NCI-H748 treated with DMSO at 0.1 percent for 48 hours (cell line): ENCODE measurements around the gene CNNM4.
A peak's percentile ranks its signal among the peaks of the same experiment; 100 is the strongest.

Source experiments
- DNase-seq: peaks from one replicate; lab custom pipeline; 2025; lab: John Stamatoyannopoulos, UW

Gene CNNM4

GRCh38 chr2:96832408-96832753 is 71.7 kb downstream of the CNNM4 start:
- no peak for DNase-seq

GRCh38 chr2:96832754-96833507 is 72.2 kb downstream of the CNNM4 start:
- no peak for DNase-seq

DNA sequence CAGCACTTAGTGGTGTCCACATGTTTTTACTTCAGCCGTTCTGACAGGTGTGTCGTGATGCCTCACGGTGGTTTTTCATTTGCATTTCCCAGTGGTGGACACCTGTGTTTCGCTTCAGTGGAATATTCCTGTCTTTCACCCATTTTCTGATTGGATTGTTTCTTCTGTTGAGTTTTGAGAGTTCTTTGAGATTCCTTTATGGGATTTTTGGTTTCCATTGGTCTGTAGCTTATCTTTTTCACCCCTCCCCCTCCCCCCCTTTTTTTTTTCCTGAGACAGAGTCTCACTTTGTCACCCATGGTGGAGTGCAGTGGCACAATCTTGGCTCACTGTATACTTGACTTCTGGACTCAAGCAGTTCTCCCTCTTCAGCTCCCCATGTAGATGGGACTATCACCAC is 75.1 kb downstream of the CNNM4 start:
- no peak for DNase-seq

DNA sequence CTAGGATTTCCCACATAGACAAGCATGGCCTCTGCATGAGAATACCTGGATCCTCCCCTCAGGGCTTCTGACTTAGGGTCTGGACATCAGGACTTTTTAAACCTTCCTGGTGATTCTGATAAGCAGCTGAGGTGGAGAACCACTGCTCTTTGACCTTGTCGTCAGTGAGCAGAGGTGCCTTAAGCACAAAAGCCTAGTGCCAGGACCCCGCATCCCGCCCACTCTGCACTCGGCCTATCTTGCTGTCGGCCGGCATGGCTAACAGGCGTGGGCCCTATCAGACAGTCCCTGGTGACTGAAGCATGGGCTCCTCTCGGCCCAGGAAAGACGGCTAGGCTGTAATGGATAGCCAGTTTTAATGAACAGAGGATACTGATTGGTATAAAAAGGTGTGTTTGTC is 76.9 kb downstream of the CNNM4 start:
- no peak for DNase-seq

GRCh38 chr2:96838345-96839292 is 77.9 kb downstream of the CNNM4 start:
- no peak for DNase-seq

- DNase-seq: no peak
Observed at GRCh38 chr2:96839293-96839874, 78.7 kb downstream of the CNNM4 start.

DNA sequence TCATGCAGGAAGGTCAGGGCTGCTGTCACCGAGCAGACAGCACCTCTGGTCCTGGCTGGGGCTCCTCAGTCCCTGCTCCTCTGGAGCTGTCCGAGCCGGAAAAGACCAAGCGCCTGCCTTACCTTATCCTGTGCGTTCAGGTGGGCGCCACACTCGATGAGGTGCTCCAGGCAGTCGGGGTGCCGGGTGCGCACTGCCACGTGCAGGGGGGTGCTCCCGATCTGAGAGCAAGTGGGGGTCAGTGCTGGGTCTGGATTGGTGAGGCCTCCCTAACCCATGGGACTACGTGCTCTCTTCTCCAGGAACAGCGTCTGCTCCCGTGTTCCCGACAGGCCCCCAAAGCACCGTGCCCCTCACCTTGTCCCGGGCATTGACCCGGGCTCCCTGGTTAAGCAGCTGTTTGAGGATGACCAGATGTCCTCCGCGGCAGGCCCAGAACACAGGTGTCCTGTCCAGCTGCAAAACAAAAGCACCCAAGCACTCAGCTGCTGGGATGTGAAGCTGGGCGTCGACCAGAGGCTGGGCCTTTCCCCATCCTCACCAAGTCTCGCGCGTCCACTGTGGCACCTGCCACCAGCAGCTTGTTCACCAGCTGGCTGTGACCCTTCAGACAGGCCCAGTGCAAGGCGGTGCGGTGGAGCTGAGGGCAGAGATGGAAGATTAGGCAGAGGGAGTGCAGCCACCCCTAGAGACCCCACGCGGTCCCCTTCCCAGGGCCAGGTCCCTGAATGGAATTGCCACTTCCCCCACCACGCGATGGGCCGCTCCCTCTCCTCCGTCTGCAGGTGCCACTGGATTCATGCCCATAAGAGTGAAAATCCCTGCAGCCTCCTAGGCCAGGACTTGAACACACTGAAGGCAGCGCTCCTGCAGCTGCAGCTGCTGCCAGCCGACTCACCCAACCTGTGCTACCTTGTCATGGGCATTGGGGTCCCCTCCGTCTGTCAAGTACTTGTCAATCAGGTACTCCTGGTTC is 79.5 kb downstream of the CNNM4 start:
- DNase-seq: no peak

DNA sequence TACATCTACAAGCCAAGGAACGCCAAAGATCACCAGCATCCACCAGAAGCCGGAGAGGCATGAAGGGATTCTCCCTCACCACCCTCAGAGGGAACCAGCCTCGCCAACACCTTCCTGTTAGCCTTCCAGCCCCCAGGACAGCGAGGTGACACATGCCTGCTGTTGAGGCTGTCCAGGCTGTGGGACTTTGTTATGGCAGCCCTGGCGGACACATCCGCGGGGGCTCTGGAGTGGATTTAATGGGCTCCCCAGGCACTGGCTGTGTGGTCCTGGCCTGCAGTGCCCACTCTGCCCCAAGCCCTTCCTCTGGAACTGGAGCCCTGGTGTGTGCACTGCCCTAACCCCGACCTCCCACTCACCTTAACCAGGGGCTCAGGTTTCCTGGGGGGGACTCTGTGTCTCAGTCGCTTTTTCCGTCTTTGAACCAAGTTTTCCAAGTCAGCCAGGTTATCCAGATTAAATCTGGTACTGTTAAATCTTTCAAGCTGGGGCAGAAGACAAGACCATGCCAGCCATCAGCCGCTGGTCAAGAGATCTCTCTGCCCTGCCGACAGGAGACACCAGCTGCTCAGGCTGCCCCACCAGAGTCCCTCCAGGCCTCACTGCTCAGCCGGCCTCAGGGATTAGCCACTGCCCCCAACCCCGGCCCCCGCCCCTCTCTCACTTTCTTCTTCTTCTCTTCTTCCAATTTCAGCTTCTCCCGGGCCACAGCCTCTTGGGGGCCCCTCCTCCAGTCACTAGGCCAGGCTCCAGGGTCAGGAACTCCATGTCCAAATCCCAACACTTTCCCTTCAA is 81.2 kb downstream of the CNNM4 start:
- no peak for DNase-seq

- DNase-seq: no peak
Observed at GRCh38 chr2:96842600-96842999, 81.9 kb downstream of the CNNM4 start.

DNA sequence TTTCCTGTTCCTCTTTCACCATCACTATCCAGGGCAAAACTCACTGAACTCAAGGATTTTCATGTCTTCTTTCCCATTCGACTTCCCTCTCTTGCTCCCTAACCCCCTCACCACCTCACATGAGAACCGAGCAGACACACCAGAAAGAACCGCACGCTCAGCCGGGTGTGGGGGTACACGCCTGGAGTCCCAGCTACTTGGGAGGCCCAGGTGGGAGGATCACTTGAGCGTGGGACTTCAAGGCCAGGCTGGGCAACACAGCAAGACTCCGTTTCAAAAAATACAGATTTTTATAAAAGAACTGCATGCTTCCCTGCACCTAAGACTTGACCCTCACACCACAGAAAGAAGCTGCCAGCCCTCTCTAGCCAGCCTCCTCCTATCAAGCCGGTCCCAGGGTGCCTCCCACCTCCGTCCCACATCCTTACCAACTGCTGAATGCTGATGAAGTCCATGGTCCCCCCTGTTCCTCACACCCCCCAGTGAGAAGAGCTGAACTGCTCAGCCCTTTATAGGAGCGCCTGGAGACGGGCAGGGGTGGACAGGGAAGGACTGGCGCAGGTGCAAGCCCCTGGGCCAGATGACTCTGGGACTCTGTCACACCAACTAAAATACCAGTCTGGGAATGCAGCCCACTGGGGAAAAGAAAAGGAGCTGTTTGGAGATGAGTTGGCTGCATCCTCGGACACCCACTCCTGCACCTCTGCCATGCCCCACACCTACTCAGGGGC is 83.0 kb downstream of the CNNM4 start, which contains the start of gene ANKRD23:
TSS of gene ANKRD23 (minus strand) at position 484 of the 731 bp plus-strand sequence. CDS start at position 455, 29 bp downstream.
- DNase-seq: no peak

DNA sequence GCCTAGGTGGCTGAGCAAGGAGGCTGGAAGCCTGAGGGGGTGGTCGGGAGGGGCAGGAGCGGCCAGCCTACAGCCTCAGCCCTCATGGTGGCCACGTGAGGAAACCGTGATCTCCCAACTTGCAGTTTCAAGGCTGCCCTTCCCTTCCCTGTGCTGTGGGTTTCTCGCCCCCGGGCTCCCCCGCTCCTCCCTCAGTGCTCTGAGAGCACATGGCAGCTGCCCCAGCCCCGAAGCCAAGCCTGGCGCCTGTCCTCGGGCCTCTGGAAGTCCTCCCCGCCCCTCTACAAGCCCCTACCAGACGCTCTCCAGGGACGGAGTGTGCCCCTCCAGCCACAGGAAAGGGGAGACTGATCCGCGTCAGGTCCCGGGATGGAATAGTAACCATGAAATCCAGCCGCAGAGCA is 83.7 kb downstream of the CNNM4 start:
- no peak for DNase-seq

DNA sequence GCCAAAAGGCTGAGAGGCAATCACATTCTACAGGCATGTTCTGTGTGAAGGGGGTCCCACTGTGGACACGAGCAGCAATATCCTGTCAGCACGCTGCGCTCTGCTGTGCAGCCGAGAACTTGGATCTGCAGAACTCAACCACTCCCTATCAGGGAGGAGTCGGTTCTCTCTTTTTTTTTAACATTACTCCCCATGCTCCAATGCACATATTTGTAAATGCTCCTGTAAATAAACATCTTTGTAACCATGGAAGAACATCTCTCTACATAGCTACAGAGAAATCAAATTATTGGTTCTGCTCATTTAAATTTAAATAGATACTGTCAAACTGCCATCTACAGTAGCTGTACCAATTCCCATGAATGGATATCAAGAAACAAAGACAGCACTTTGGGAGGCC is 86.1 kb downstream of the CNNM4 start:
- no peak for DNase-seq

GRCh38 chr2:96847586-96847985 is 86.9 kb downstream of the CNNM4 start:
- no peak for DNase-seq

- DNase-seq: no peak
Observed at GRCh38 chr2:96848264-96848663, 87.6 kb downstream of the CNNM4 start.

DNA sequence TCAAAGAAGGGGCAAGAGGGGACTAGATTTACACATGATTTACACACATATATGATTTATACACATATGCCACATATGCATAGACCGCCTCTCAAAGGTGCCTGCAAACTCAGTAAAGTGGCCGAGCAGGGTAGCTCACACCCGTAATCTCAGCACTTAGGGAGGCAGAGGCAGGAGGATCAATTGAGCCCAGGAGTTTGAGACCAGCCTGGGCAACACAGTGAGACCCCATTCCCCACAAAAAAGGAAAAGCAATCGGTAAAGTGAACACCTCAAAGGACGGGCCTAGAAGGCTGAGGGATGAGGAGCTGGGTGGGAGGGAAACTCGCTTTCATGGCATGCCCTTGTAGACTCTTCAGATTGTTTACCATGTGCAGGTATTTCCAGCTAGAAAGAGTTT is 92.0 kb downstream of the CNNM4 start:
- no peak for DNase-seq

DNA sequence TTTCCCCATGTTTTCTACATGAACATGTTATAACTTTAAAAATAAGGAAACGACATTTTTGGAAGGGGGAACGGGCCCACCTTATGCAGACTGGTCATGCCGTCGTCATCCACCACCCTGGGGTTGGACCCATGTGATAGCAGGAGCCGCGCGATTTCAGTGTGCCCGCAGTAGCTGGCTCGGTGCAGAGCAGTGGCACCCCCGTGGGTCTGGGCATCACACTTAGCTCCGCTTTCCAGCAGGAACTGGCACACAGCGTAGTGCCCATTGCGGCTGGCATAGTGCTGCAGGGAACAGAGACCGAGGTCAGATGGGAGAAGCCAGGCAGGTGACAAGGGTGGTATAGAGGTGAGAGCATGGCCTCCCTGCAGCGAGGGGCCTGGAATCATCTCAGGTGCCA is 92.6 kb downstream of the CNNM4 start:
- no peak for DNase-seq

- DNase-seq: peak; percentile 13
Observed at GRCh38 chr2:96856776-96857666, 96.3 kb downstream of the CNNM4 start.

DNA sequence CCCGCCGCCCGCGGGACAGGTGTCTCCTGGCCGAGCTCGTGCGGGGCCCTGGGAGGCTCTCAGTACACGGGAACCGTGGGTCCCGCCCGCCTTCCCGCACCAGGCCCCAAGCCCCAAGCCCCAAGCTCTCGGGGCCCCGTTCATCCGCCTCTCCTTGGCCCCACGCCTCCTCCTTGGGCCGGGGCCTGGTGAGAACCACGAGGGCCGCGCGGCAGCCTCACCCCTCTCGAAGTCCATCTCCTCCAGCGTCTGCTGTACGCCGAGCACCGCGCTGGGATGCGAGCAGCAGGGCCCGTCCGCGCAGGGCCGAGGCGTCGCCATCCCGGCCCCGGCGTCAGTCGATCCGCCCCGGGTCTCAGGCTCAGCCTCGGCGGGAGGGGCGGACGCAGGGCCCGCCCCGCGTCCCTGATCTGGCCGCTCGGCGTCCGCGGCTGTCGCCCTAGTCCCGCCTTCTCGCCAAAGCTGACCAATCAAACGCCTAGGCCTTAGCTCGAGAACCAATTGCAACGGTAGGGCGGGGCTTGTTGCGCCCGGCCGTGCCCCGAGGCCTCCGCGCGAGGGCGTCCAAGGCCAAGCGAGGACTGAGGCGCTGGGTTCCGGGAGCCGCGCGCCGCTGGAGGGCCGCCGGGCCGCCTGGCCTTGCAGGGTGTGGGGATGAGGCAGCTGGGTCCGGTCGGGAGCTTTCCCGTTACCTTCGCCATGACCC is 97.1 kb downstream of the CNNM4 start, which contains the start of gene ANKRD39:
TSS of gene ANKRD39 (minus strand) at position 350 of the 706 bp plus-strand sequence. CDS start at position 321, 29 bp downstream.
- DNase-seq: peak; percentile 92
